ENCODE results near the gene PPP1R3D. TPM values are rescaled to one million over a fixed set of nuclear protein-coding genes. Genes with fewer than 3 reads are reported as not detected.

The PPP1R3D gene
- total RNA-seq, 1 experiment from 2014 or later, result 3.1 TPM

DNA sequence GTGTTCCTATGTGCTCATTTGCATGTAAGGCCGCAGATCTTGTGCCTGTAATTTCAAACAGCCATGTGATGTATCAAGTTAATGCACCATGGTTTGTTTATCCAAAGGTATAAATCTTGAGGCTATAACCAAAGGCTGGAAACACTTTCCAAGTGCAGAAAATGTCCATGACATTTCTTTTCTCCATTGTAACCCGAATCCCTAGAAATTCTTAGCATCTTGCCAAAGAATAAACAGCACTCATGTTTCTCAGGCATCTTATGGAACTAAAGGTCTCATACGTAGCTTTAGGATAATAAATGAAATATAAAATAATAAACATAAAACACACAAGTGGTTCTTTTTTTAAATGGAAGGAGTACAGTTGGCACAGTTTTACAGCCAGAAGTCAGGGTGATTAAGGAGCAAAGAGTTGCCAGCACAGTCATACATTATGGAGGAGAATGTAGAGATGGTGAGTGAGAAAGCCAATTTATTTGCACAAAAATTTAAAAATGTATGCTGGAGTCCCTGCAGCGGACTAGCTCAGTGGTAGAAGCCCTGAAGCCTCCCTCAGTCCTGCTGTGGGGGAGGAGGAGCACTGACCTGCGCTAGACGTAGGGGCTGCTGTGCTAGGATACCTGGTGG, 36.2 kb upstream of the PPP1R3D start:
- H3K27me3 ChIP-seq (ENCODE audit: insufficient read depth, low read length), result no peaks in the 10 kb centered on the region
- H3K23me2 ChIP-seq (ENCODE audit: insufficient read length, low read depth, low read length, poor library complexity, severe bottlenecking), result no peaks in the 10 kb centered on the region
- no peak overlapping the region for H3K4me2 ChIP-seq (ENCODE audit: insufficient read depth, insufficient read length, low read length)
- no peak for DNase-seq
- Mint-ChIP-seq H3K36me3 (ENCODE audit: insufficient read depth in 1 of 3, low read depth in 3 of 3) (no peaks in the 10 kb centered on the region), H3K27me3 (ENCODE audit: low read depth) (no peaks in the 10 kb centered on the region), H3K27ac (no peak overlapping the region), H3K4me1 (peaks cover 0 to 2% of the 10 kb centered on the region in 2 experiments; a peak in 1 of 4 replicates), H3K4me3 (no peak overlapping the region), H3K9me3 (no peaks in the 10 kb centered on the region)
- no peak overlapping the region for H3K56ac ChIP-seq (ENCODE audit: insufficient read length, low read depth, low read length)
- H3T11ph ChIP-seq (ENCODE audit: low read length), result no peak overlapping the region
- no peak overlapping the region for H3K4ac ChIP-seq (ENCODE audit: low read depth, low read length)
- no peaks in the 10 kb centered on the region for H3K79me2 ChIP-seq (ENCODE audit: insufficient read depth, low read length)
- WGBS (ENCODE audit: extremely low coverage, insufficient read length, low lambda C conversion rate), result no CpG with 5 or more reads among the region's 6 CpGs
- no peak overlapping the region for H2BK120ac ChIP-seq (ENCODE audit: low read depth, low read length, poor library complexity, severe bottlenecking)
- H2AK5ac ChIP-seq (ENCODE audit: insufficient read length, low read length), result no peak overlapping the region
- H3K18ac ChIP-seq (ENCODE audit: insufficient read length, low read depth, low read length), result no peak overlapping the region
- no peak overlapping the region for H4K5ac ChIP-seq (ENCODE audit: insufficient read length, low read depth, low read length)
- TF ChIP-seq, protein P1, sequence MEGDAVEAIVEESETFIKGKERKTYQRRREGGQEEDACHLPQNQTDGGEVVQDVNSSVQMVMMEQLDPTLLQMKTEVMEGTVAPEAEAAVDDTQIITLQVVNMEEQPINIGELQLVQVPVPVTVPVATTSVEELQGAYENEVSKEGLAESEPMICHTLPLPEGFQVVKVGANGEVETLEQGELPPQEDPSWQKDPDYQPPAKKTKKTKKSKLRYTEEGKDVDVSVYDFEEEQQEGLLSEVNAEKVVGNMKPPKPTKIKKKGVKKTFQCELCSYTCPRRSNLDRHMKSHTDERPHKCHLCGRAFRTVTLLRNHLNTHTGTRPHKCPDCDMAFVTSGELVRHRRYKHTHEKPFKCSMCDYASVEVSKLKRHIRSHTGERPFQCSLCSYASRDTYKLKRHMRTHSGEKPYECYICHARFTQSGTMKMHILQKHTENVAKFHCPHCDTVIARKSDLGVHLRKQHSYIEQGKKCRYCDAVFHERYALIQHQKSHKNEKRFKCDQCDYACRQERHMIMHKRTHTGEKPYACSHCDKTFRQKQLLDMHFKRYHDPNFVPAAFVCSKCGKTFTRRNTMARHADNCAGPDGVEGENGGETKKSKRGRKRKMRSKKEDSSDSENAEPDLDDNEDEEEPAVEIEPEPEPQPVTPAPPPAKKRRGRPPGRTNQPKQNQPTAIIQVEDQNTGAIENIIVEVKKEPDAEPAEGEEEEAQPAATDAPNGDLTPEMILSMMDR (conservative IDR thresholded peaks at IDR 0.05), result no peak
- H3K23ac ChIP-seq (ENCODE audit: insufficient read length, low read depth, low read length), result no peak overlapping the region
- no peak overlapping the region for H4K91ac ChIP-seq (ENCODE audit: insufficient read length, low read depth, low read length)
- no peak overlapping the region for H3K9ac ChIP-seq (ENCODE audit: extremely low read depth, insufficient read length, low read length)
- H2BK20ac ChIP-seq (ENCODE audit: low read depth, low read length, poor library complexity, severe bottlenecking), result no peak overlapping the region
- H3K14ac ChIP-seq (ENCODE audit: insufficient read depth, low read length), result no peak overlapping the region
- H3K9me3 ChIP-seq (ENCODE audit: control insufficient read depth, low read depth, low read length), result no peaks in the 10 kb centered on the region
- H2BK12ac ChIP-seq (ENCODE audit: insufficient read length, low read depth, low read length), result no peak overlapping the region
- no peak overlapping the region for H2AFZ ChIP-seq (ENCODE audit: low read length)
- no peak overlapping the region for H4K8ac ChIP-seq (replicated peaks; ENCODE audit: insufficient read length, low read depth, low read length)
- no peaks in the 10 kb centered on the region for H4K20me1 ChIP-seq (ENCODE audit: control insufficient read depth, insufficient read depth, insufficient read length)
- no peak overlapping the region for H3K27ac ChIP-seq (ENCODE audit: insufficient read length, low read depth, low read length)
- no peak overlapping the region for H2BK5ac ChIP-seq (ENCODE audit: insufficient read length, low read length)
- no peaks in the 10 kb centered on the region for H3K4me1 ChIP-seq (ENCODE audit: insufficient read depth, low read length)
- no peaks in the 10 kb centered on the region for H3K79me1 ChIP-seq (ENCODE audit: insufficient read depth, low read depth, low read length, poor library complexity, severe bottlenecking)
- no peak overlapping the region for H2BK15ac ChIP-seq (ENCODE audit: low read depth, low read length)

All from H9 (cell line).